ENCODE data around the gene APLP1.
"Not testable (repeated sequence)": the region's sequence is repeated elsewhere in the genome, so short reads cannot be mapped to it uniquely, and the experiment has no call there.

Gene APLP1

GRCh38 chr19:35868172-35868822 is at the start of gene APLP1:
Gene APLP1, plus strand, starts transcription at chr19:35868574. Its CDS starts 63 bp downstream, at chr19:35868637.
- peak; percentile 59 to 67 for DNase-seq

GRCh38 chr19:35822579-35822978 is 45.8 kb upstream of the APLP1 start:
- DNase-seq, result no peak

- DNase-seq, result no peak
Measured at GRCh38 chr19:35824150-35824549, 44.2 kb upstream of the APLP1 start.

GRCh38 chr19:35828692-35829301 is 39.6 kb upstream of the APLP1 start:
- no peak for DNase-seq

GRCh38 chr19:35830986-35831385 is 37.4 kb upstream of the APLP1 start:
- DNase-seq, result no peak

GRCh38 chr19:35832054-35832453 is 36.3 kb upstream of the APLP1 start:
- DNase-seq, result no peak

GRCh38 chr19:35833972-35834371 is 34.4 kb upstream of the APLP1 start:
- no peak for DNase-seq

- DNase-seq, result not testable (repeated sequence)
Measured at GRCh38 chr19:35836096-35836495, 32.3 kb upstream of the APLP1 start.

- DNase-seq, result no peak
Measured at GRCh38 chr19:35841961-35842595, 26.3 kb upstream of the APLP1 start.

- DNase-seq, result no peak
Measured at GRCh38 chr19:35842666-35843272, 25.6 kb upstream of the APLP1 start.

- no peak for DNase-seq
Measured at GRCh38 chr19:35843676-35844481, 24.5 kb upstream of the APLP1 start.

GRCh38 chr19:35844482-35845214 is 23.7 kb upstream of the APLP1 start:
- no peak for DNase-seq

- DNase-seq, result no peak
Measured at GRCh38 chr19:35845215-35846037, 22.9 kb upstream of the APLP1 start.

- peak in 1 of 2 experiments; percentile 32 for DNase-seq
Measured at GRCh38 chr19:35846038-35846668, 22.2 kb upstream of the APLP1 start.

GRCh38 chr19:35847911-35848310 is 20.5 kb upstream of the APLP1 start:
- DNase-seq, result no peak

GRCh38 chr19:35848486-35848885 is 19.9 kb upstream of the APLP1 start:
- no peak for DNase-seq

GRCh38 chr19:35848919-35849505 is 19.4 kb upstream of the APLP1 start:
- no peak for DNase-seq

- no peak for DNase-seq
Measured at GRCh38 chr19:35851213-35852028, 17.0 kb upstream of the APLP1 start.

- DNase-seq, result no peak
Measured at GRCh38 chr19:35852029-35852780, 16.2 kb upstream of the APLP1 start, which contains the start of gene NPHS1. Gene NPHS1, minus strand, starts transcription at chr19:35852504. Its CDS starts 667 bp downstream, at chr19:35851837.

Data from NCI-H2081 (cell line).